CD4-positive, alpha-beta T cell treated with Interleukin-12 subunit alpha and Interleukin-12 subunit beta, for 1 hour (primary cell): Measurements from ENCODE around the gene CELF4.
"Not testable (repeated sequence)": the region's sequence is repeated elsewhere in the genome, so short reads cannot be mapped to it uniquely, and the experiment has no call there.

ENCODE experiments used
- DNase-seq: peaks from one replicate; pipeline ENCODE4 v3.0.0-alpha.2; 2020

The CELF4 gene

DNA sequence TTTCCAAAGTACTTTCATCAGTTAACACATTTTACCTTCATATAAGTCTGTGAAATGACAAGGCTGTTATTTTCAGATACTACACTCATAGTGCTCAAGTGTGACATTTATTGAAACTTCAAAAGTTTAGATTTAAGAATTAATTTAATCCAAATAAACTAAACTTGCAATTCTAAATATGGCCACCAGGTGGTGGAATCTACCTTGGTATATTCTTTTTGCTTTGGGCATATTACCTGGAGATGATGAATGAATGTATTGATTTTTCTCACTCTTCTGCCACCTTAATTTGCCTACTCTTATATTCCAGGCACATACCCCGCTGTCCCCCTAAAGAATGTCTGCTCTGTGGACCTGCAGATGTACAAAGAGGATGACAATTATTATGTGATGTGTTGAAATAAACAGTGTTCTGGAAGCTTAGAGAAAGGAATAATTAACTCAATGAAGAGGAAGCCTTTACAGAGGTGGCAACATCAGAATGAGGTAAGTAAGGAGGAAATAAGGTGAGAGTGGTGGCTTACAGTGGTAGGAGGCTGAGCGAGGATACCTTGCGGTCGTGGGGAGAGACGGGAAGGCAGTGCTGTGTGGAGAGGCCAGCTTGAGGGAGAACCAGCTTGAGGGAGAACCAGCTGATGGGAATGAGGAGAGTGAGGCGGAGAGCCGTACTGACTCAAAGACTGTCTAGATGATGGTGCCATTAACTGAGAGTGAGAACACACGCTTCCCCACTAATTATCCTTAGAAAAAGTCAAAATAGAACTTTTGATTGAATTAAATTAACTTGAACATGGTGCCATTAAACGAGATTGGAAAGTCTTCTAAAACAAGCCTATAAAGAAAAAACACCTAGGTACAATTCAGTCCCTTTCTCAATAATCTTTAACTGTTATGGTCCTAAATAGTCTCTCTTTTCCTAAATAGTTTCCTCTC, 179.5 kb downstream of the CELF4 start:
- peak; percentile 40 for DNase-seq

DNA sequence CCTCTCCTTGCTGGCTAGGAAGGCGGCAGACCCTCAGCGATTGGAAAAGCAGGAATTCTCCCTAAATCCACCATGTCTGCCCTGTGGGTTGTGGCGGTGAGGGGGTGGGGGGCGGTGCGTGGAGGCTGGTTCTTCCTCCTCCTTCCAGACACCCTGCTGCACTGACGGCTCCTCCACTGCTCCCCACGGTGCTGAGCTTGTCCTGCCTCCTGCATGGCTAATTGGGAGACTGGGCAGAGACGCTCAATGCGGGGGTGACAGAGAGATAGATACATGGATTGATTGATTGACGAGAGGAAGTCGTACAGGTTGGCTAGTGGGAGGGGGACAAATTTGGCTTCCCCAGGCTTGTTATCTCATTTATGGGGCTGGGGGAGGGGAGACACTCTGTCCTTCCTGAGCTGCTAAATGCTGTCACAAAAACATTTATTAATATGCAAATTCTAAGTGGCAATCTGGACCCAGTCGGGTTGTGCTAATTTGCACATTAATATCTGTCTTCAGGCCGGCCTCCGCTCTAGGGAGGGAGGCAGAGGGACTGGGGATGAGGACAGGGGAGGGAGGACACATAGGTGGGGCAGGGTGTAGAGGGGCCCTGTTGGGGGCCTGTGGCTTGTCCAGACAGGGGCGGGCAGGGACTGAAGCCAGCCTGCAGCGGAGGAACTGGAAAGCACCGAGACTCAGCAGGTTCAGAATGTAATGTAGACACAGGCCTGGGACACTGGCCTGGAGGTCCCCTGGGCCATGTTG, 181.6 kb downstream of the CELF4 start:
- DNase-seq, result no peak

DNA sequence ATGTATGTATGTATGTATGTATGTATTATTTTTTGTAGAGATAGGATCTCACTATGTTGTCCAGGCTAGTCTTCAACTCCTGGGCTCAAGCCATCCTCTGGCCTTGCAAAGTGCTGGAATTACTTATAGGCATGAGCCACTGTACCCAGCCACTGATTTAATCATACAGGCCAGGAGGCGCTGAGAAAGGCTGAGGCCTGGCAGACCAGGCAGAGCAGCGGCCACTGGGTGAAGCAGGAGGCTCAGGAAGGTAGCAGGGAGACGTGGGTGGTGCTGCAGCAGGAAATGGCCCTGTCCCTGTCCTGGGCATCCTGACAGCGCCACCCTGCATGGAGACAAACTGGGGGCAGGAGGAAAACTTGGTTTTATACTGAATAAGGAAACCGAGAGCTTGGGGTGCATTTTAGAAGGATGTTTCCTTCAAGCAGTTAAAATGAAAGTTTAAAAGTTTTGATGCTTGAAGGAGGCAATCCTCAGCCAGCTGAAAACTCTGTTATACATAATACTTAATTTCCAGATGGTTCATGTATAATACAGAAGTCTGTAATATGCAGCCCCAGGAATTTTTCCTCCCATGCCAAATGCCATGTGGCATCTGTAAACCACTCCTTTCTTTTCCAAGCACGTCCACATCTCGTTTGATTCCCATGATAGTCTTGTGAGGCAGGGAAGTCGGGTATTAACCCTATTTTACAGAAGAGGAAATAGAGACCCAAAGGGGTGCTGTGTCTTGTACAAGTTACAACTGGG, 182.4 kb downstream of the CELF4 start:
- DNase-seq, result no peak

DNA sequence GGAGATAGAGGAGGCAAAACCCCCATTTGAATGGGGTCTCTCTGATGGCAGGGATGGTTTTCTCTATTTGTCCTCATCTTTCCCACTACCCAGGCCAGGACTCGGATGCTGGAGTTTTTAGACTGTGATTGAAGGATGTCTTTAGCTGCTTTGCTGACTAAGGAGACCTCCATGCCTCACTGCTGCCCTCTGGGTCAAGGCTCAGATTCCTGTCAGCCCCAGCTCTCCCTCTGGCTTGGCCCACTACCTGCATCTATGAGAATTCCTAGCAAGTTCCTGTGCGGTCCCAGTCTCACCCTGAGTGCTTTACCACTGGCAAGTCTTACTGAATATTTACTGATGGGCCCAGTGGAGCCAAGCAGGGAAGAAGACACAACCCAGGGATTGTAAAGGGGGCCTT, 184.0 kb downstream of the CELF4 start:
- no peak for DNase-seq

DNA sequence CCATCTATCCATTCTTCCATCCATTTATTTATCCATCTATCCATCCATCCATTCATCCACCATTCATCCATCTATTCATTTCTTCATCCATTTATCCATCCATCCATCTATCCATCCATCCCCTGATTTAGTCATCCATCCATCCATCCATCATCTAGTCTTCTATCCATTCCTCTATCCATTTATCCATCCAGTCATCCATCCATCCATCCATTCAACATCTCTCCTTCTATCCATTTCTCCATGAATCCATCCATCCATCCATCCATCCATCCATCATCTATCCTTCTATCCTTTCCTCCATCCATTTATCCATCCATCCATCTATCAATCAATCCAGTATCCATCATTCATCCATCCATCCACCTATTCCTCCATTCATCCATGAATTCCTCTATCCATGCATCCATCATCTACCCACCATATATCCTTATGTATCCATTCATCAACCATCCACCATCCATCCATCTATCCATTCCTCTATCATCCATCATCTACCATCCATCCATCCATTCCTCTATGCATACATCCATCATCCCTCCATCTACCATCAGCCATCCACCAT, 185.0 kb downstream of the CELF4 start:
- DNase-seq, result no peak

DNA sequence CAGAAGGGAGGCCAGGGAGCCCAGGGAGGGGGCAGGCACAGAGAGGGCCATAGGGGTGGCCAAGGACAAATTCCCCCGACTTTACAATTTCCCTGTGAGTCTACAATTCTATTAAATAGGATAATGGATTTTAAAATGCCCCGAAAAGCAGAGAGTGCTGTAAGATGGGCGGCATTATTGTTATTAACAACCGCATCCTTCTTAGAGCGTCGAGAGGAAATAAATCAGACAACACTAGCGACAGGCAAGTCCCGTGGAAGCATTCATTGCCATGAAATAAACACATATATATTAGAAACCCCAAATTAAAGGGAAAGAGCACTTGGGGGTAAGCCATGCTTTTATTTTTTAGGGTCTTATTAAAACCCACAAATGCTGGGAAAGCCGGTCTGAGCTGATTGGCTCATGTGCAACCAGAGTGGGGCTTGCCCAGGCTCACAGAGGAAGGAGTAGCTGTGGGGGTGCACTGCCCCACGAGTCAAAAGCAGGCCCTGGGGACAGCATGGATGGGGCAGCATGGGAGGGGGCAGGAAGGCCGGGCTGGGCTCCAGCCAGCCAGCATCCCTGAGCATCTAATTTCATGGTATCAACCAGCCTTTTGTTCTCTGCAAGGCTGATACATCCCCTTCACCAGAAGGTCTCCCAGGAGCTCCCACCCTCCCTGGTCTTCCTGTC, 187.1 kb downstream of the CELF4 start:
- DNase-seq, result no peak

DNA sequence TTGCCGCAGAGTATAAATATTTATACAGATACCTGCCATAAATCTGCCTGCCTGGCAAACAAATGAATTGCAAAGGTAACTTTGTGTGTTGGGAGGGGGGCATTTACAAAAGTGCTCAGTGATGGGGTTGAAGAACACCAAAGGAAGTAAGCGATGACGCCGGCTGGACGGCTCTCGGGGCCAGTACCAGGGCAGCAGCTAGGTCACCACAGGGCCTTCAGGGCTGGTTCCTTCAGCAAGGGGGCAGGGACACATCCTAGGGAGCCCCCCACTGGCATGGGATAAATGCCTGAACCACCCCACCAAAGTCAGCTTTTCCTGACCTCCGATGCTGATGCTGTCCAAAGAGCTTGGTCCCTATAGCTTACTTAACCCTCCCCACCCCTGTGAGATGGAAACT, 190.4 kb downstream of the CELF4 start:
- DNase-seq, result no peak

DNA sequence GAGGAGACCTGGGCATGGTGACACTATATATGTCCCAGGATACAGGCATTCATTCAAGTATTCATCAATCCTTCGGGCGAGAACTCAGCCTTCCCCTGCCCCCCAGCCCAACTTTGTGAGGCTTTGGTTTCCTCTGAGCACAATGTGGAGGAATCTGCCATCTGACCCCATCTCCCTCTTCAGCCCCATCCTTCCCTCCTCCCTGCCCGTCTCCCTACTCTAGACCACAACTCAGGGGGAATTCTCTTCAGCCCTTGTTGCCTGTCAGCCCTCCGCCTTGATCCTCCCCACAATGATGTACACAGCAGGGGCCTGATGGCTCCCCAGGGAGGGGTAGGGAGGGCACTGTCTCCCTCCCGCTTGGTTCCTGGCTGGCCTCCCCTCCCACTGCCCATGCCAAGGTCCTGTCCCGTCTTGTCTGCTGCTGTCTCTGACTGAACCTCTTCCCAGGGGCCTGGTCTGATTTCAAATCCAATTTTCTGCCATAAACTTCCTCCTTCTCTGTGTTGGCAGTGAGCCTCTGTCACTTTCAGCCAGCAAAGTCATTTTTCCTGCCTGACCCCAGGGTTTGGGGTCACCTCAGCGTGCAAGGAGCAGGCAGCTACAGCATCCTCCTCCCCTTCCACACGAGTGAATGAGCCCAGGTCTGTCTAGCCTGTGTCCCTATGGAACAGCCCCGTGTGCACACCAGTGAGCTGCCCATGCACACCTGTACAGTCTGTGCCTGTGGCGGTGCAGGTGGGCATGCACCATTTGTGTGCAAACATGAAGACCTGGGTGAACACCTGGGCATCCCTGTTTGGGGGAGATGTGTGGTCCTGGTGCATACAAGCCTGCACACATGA, 197.3 kb downstream of the CELF4 start:
- no peak for DNase-seq

DNA sequence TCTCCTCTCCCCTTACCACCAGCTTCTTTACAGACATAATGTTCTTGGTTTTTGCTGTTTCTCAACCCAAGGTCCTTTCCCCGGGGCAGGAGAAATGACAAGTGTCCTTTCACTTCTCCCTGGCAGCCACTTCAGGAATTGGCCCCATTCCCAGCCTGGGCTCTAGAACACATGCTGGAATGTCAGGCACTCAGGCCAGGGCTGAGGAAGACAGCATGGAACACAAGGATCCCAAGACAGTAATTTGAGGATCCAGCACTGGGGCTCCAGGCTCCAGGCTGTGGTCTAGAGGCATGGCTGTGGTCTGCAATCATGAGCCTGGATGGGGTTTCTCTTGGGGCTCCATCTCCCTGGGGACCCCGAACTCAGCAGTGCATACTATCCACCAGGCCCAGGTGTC, 201.4 kb downstream of the CELF4 start:
- DNase-seq, result no peak

DNA sequence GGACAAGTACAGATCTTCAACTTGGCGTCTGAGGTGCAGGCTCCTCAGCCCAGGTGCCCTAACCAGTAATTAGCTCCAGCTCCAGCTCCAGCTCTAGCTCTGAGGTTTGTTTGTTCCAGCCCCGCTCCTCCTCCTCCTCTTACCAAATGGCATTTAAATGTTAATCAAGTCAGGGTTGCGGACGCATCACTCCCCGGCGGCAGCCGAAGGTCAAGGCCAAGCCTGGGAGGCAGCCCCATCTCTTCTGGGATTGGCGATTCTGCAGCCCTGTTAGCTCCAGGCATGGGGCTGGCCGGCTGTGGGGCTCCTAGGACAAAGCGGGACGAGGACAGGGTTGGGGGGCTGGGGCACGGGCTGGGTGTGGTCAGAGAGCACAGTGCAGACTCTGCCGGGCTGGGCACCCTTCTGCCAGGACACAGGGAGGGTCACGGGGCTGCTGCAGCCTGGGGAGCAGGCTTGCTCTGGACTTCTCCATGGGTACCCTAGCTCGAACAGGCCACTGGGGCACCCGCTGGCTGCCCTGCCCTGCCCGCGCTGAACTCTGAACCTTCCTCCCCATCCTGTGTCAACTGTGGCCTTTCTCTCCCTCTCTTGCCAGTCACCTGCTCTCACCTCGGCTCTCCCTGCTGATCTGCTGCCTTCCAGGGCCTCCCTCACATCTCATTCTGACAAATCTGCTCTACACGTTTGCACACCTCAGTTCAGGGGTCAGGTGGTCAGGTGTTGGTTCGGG, 203.3 kb downstream of the CELF4 start:
- DNase-seq, result no peak

DNA sequence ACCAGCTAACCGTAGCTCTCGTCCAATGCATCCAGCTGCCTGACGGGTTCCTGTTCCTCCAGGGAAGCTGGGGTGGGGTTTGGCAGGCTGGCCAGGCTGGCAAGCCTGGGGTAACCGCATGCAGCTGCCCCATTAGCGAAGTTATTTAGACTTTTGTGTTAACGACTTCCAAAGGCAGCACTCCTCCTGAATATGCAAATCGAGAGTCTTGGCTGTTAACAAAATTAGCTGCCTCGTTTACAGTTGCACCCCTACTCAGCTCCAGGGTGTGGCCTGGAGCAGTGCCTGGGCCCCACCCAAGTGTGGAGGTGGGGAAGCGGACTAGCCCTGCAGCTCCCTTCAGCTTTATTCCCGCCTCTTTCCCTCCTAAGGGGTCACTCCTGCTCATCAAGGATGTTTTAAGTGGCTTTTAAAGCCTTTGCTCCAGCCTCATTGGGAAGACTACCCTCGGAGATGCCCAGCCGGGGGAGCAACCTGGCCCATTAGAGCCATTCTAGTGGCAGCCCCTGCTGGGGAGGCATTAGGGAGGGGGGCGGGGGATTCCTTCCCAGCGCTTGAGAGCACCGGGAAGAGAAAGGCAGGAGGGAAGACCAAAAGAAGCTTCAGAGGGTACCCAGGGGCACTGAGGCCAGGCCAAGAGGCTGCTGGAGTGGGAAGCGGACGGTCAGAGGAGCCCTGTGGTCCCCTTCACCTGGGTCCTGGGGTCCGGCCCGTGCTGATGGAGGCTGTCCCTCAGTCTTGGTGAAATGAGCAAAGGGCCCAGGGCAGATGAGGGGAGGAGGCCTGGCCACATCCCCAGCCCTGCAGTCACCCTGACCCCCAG, 204.1 kb downstream of the CELF4 start:
- no peak for DNase-seq

DNA sequence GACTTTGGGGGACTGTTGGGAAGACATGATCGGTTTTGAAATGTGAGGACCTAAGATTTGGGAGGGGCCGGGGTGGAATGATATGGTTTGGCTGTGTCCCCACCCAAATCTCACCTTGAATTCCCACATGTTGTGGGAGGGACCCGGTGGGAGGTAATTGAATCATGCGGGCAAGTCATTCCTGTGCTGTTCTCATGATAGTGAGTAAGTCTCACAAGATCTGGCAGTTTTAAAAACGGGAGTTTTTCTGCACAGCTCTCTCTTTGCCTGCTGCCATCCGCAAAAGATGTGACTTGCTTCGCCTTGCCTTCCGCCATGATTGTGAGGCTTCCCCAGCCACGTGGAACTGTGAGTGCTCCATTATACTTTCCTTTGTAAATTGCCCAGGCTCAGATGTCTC, 207.5 kb downstream of the CELF4 start:
- not testable (repeated sequence) for DNase-seq

DNA sequence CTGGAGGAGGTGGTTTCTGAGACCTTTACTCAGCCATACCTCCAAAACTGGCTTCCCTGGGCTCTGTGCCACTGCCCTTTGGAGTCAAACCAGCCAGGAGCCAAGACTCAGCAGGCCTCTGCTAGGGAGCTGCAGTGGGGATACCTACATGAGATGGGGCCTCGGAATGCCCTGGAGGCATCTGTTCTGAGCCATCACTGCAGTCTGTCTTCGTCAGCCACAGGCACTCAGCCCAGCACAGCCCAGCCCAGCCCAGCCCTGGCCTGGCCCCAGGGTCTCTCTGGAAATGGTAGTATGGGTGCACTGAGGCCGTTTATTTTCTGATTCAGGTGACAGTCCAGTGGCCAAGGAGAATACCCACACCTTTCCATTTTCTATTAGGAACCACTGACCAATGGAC, 209.8 kb downstream of the CELF4 start:
- DNase-seq, result no peak

DNA sequence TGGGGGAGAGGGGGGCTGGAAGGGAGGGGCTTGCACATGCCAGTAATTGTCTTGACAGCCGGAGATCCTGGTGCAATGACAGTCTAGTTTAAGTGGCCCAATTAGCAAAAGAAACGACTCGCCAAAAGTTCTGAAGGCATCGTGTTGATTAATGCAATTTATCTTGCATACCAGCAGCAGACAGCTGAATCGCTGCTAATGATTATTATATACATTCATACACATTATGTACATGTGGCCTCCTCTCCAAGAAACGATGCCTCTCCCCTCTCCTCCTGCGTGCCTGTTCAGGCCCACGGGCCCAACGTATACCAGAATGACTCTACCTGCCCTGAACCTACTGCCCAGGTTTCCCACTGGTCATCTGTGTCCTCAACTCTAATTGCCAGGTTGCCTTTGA, 214.5 kb downstream of the CELF4 start:
- DNase-seq, result no peak

DNA sequence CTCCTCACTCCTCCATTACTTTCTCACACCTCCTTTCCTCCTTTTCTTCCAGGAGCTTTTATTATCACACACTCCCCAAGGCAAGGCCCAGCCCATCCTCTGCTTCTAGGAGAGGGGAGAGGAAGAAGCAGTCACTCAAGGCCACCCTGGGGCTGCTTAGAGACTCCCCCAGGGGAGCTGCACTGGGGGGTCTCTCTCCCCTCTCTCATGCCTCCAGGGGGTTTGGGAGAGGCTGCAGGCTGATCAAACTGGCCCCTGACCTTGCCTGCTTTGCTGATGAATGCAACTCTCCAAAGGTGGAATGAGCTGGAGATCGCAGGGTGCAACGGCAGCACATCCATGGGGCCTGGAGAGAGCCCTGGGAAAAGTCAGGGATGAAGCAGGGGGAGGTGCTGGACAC, 216.9 kb downstream of the CELF4 start:
- no peak for DNase-seq

DNA sequence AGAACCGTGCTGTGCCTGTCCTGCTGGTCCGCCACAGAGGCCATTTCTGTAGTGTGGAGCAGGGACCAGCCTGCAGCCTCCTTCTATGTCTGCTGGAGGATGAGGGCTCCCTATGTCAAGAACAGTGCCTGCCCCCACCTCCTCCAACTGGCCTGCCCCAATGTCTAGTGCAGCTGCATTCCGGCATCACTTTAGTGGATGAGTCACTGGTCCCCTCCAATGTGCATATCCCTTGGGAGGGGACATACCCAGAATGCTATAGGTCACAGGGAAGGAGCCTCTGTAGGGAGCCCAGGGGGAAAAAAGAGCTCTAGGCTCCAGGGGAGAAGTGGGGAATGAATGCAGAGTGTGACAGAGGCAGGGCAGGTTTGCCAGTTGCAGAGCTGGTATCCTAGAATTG, 219.6 kb downstream of the CELF4 start:
- no peak for DNase-seq

DNA sequence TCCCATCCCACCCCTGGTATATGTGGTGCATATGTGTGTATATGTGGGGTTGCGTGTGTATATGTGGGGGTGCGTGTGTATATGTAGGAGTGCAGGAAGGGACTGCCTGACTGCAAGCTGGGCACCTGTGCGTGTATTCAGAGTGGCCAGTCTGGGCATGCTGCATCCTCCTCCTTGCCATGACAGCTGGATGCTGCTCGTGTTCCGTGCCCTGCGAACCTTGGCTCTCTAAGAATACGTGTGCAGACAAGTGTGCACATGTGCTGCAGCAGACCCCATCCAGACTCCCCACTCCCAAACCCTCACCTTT, 222.1 kb downstream of the CELF4 start:
- no peak for DNase-seq

DNA sequence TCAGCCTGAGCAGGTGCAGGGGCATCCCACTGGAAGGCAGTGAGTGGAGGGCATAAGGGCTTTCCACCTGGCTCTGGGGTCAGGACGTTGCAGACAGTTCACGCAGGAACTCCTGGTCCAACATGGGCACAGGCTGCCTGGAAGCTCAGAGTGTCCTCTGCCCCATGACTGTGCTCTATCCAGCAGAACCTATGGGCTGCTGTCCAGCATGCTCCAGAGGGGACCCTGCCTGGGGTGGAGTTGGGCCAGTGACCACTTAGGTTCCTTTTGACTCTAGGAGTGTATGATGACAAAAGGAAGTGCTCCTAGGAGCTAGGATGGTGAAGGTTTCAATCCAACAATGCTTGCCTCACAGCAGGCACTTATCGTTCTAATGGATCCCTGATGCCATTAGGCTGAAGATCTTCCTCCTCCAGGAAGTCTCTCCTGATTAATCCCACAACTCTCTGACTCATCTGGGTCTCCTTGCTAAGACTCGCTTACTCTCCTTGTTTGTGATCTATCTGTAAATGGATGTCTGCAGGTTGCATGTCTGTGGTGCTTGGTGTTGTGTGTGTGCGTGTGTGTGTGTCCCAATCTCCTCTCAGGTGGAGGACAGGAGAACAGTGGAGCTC, 224.0 kb downstream of the CELF4 start:
- no peak for DNase-seq

DNA sequence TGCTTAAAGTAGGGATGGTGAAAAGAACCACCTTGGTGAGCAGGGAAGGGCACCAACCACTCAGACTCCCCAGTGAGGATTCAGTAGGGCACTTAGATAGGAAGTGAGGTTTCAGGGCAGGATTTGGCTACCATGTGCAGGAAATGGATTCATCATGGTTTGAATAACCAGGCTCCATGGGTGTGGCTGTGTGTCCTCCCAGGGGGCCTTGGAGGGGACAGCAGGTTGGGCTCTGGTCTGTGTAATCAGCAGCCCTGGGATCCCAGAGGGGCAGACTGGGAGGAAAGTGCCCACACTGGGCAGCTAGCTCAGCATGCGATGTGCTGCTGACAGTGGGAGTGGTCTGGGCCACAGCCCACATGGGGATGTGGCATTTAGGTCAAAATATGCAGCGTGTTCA, 224.6 kb downstream of the CELF4 start:
- DNase-seq, result no peak
